GM12801 (cell line): ENCODE results near the gene SYT17.

Experiments used
- TF ChIP-seq, protein P1 (sequence below): IDR thresholded peaks from one replicate; pipeline ENCODE4 v1.5.1; 2011; ENCODE audit warnings: control low read depth; ENCODE audit not compliant: insufficient read length; ENCODE audit errors: extremely low read depth

SYT17 gene

DNA sequence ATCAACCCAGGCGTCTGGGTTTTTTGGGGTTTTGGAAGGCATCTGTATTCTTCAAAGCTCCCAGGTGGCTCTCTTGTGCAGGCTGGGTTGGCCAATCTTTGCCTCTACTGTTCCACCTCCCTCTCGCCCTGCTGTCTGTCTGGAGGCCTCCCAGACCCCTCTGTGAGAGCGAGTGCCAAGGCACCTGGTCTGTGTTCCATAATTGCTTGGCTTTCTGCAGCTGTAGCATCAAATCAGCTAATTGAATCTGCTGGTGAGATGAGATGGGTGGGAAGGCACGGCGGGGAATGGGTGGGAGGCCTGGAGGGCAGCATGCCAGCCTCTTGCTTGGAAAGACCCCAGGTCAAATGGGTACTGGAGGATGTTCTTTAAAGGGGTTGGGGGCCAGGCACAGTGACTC, 64.9 kb downstream of the SYT17 start:
- TF ChIP-seq, protein P1, sequence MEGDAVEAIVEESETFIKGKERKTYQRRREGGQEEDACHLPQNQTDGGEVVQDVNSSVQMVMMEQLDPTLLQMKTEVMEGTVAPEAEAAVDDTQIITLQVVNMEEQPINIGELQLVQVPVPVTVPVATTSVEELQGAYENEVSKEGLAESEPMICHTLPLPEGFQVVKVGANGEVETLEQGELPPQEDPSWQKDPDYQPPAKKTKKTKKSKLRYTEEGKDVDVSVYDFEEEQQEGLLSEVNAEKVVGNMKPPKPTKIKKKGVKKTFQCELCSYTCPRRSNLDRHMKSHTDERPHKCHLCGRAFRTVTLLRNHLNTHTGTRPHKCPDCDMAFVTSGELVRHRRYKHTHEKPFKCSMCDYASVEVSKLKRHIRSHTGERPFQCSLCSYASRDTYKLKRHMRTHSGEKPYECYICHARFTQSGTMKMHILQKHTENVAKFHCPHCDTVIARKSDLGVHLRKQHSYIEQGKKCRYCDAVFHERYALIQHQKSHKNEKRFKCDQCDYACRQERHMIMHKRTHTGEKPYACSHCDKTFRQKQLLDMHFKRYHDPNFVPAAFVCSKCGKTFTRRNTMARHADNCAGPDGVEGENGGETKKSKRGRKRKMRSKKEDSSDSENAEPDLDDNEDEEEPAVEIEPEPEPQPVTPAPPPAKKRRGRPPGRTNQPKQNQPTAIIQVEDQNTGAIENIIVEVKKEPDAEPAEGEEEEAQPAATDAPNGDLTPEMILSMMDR: no peak

DNA sequence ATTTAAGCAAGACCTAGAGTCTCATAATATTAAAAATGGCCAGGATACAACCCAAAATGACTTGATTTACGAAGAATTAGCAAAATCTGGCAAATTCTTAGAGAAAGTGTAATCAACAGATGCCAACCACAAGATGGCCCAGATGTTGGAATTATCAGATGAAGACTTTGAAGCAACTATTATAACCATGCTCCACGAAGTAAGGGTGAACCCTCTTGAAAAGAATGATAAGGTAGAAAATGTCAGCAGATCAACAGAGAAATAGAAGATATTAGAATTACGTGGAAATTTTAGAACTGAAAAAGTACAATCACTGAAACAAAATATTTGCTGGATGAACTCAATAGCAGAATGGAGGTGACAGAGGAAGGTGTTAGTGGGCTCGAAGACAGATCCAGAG, 67.4 kb downstream of the SYT17 start:
- TF ChIP-seq, protein P1: no peak

DNA sequence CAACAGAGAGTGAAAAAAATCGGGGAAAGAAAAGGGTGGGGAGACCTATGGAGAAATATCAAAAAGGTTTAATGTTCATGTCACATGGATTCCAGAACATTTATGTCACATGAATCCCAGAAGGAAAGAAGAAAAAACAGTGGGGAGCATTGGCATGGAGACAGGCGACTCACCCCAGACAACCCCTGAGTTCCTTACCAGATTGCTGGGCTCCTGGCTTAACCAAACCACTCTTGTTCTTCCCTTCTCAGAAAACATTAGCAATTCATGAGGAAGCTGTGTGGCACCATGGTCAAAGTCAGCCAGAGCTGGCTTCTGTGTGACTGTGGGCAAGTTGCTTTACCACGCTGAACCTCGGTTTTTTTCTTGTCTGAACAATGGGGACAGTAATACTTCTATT, 67.8 kb downstream of the SYT17 start:
- TF ChIP-seq, protein P1: no peak

DNA sequence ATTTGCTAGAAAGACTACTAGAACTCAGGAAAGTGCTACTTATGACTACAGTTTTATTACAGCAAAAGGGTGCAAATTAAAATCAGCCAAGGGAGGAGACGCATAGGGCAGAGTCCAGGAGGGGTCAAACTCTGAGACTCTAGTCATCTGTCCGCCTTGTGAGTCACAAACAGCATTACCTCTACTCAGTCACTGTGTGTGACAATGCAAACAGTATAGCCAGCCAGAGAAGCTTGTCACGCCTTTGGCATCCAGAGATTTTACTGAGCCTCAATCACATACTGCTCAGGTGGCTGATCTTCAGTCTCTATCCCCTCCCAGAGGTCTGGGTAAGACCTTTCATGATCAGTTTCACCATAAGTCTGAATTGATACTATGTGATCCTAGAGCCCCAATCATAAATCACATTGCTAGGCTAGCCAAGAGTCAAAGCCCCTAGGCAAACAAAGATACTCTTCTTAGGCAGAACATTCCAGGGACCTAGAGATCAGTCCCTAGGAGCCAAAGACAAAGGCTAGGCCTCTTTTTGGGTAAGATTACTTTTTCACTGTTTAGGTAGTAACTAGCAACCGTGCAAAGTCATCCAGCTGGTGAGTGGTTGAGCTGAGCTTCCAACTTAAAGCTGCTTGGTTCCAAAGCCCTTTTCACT, 68.6 kb downstream of the SYT17 start:
- TF ChIP-seq, protein P1: no peak

DNA sequence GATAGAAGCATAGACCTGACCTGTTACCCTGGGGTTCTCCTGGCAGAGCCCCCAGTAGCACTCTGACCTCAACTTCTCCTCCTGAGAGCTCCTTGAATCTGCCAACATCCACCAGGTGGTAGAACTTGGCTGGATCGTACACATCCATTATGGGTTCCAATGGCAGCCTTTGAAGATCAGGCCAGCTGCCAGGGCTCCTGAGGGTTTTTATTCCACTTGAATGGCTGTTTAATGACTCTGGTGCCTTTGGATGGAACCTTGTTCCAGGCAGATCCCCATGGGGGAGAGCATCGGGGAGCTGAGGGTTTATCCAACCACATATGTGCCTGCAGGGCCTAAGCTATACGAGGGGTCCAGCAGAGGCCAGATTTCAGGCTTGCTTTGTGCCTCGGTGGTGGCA, 70.4 kb downstream of the SYT17 start:
- TF ChIP-seq, protein P1: no peak

DNA sequence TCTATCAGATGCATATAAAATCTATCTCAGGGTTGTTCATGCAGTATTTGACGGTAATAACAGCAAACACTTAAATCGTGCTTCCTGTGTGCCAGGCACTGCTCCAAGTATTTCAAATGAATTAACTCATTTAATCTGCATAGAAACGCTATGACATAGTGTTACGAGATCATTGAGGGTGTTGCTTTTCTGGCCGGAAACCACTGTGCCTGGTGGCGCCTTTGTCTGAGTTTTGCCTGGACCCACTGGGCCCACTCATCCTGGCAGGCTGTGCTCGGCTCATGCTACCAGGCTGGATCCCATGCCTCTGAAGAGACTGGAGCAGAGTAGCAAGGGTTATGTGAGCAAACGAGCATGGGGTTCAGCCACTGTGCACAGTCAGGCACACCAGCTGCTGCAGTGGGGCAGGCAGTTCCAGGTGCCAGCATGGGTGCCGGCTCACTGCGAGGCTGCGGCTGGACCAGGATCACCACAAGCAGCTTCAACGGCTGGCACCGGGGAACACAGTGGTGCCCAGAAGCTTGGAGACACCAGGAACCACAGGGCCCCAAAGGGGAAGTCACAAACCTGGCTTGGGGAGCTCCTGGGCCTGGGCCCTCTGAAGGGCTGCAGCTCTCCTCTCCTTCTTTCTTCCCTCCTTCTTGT, 71.6 kb downstream of the SYT17 start:
- TF ChIP-seq, protein P1: no peak

DNA sequence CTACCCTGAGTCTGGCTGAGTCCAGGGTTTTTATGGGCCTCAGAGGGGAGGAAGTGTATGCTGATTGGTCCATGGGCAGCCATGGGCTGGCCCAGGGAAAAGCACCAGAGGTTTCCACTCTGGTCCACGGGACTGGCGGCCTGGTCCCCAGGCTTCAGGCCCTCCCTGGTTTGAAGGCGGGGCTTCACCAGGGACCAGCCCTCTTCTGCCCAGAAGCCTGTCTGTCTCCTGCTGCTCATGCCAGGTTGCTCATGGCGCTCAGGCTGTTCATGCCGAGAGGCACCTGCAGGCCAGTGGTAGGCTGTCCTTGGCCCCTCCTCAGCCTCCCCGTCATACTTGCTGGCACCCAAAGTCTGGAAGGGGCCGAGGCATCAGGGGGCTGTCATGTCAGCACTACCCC, 72.5 kb downstream of the SYT17 start:
- TF ChIP-seq, protein P1: no peak

DNA sequence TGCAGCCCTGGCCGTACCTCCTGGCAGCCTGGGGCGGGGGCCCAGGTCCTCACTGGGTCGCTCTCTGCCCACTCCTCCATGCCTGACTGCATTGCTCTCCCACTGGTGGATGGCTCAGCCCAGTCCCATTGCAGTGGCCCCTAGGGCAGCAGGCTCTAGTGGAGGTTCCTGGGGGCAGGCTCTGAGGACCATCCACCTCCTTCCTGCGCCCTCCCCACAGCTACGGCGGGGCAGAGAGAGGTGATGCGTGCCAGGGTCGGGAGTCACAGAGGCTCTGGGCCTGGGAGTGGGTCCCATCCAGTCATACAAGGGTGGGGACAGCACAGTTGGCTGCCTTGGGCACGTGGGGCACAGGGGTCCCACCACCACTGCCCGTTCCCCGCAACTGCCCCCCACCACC, 73.5 kb downstream of the SYT17 start:
- TF ChIP-seq, protein P1: no peak
